A673 (cell line): ENCODE results near the gene IFIT3. TPM values are rescaled to one million over a fixed set of nuclear protein-coding genes. Genes with fewer than 3 reads are reported as not detected.
"Not testable (repeated sequence)": the region's sequence is repeated elsewhere in the genome, so short reads cannot be mapped to it uniquely, and the experiment has no call there.

Source experiments
- BruUV-seq: library from RNA; stranded (reverse); fragments of 400-500 nt; replicated peaks from 2 replicates; lab custom pipeline; 2021; lab: Mats Ljungman, UMichigan
- CTCF ChIA-PET: fragments of 300-600 bp; sonication (Branson Sonifier 250); formaldehyde crosslinking; loops from one replicate; lab custom pipeline; 2022; ENCODE audit warnings: antibody characterized with exemption; lab: Charles Lee
- POLR2A ChIA-PET: fragments of 300-600 bp; sonication (Branson Sonifier 250); formaldehyde crosslinking; loops from one replicate; lab custom pipeline; 2022; ENCODE audit warnings: antibody characterized with exemption; ENCODE audit not compliant: low non-redundant PET; lab: Charles Lee
- DNase-seq: peaks from one replicate; pipeline ENCODE4 v3.0.0-alpha.2; 2015; ENCODE audit warnings: low spot score
- H3K27ac ChIP-seq: fragments of 200-600 bp; sonication (generic); 2 replicates; pipeline ENCODE4 v1.5.1; 2016; ENCODE audit warnings: mixed run types, low read depth, mild to moderate bottlenecking, mixed read lengths, antibody characterized with exemption, low read length; ENCODE audit not compliant: poor library complexity, severe bottlenecking
- H3K27me3 ChIP-seq: fragments of 200-600 bp; sonication (generic); replicated peaks from 2 replicates; pipeline ENCODE4 v1.6.1; 2017; ENCODE audit warnings: mixed run types, low read depth, mild to moderate bottlenecking, mixed read lengths, antibody characterized with exemption, low read length; ENCODE audit not compliant: insufficient read depth, poor library complexity
- H3K36me3 ChIP-seq: fragments of 200-600 bp; sonication (generic); 2 replicates; pipeline ENCODE4 v1.6.1; 2016; ENCODE audit warnings: mixed run types, mild to moderate bottlenecking, mixed read lengths, antibody characterized with exemption, low read length; ENCODE audit not compliant: insufficient read depth, poor library complexity, severe bottlenecking
- H3K4me1 ChIP-seq: fragments of 200-600 bp; sonication (generic); 2 replicates; pipeline ENCODE4 v1.6.1; 2017; ENCODE audit warnings: mixed run types, mild to moderate bottlenecking, mixed read lengths, antibody characterized with exemption, low read length; ENCODE audit not compliant: insufficient read depth, poor library complexity, severe bottlenecking
- H3K4me3 ChIP-seq: fragments of 200-600 bp; sonication (generic); 2 replicates; pipeline ENCODE4 v1.5.1; 2016; ENCODE audit warnings: low read depth, mixed run types, mild to moderate bottlenecking, mixed read lengths, low read length; ENCODE audit not compliant: poor library complexity, severe bottlenecking
- H3K9me3 ChIP-seq: fragments of 200-600 bp; sonication (generic); 2 replicates; pipeline ENCODE4 v1.6.1; 2016; ENCODE audit warnings: mixed run types, low read depth, mild to moderate bottlenecking, mixed read lengths, antibody characterized with exemption, low read length; ENCODE audit not compliant: poor library complexity, severe bottlenecking
- EZH2 ChIP-seq: fragments of 200-600 bp; sonication (generic); IDR thresholded peaks from 2 replicates; pipeline ENCODE4 v1.6.1; 2017; ENCODE audit warnings: borderline replicate concordance, low read depth, mild to moderate bottlenecking, mixed read lengths, antibody characterized with exemption, low read length; ENCODE audit not compliant: poor library complexity, severe bottlenecking
- intact Hi-C: fragments of 100-400 bp; cut with micrococcal nuclease; formaldehyde crosslinking; loops from one replicate; pipeline ENCODE4 v1.10.0; 2022; ENCODE audit not compliant: unreplicated experiment
- total RNA-seq: library from RNA; stranded (reverse); gene quantifications from 2 replicates; pipeline ENCODE4 v1.2.3, GENCODE V29; 2021
- TF ChIP-seq, protein P1 (sequence below): fragments of 300-800, 200-600 bp; sonication (generic); conservative IDR thresholded peaks from 2 replicates; pipeline ENCODE4 v1.5.1; 2017; ENCODE audit warnings: low read depth, mild to moderate bottlenecking, antibody characterized with exemption, low read length, moderate library complexity, mixed read lengths

Gene IFIT3
- total RNA-seq, 1 experiment from 2014 or later, result 6.7 TPM

GRCh38 chr10:89348481-89348880, 20.7 kb downstream of the IFIT3 start:
- CTCF ChIA-PET, result no interaction called here
- H3K4me3 ChIP-seq, result no peak overlapping the region
- H3K27ac ChIP-seq, result peak overlapping the region; percentile 88
- no peaks in the 10 kb centered on the region for H3K36me3 ChIP-seq
- BruUV-seq, result no TSS peak
- POLR2A ChIA-PET, result no interaction called here
- intact Hi-C loops, result no loop called here
- H3K27me3 ChIP-seq, result no peaks in the 10 kb centered on the region
- peaks cover 72% of the 10 kb centered on the region for H3K4me1 ChIP-seq
- TF ChIP-seq EZH2, result no peak
- TF ChIP-seq, protein P1, sequence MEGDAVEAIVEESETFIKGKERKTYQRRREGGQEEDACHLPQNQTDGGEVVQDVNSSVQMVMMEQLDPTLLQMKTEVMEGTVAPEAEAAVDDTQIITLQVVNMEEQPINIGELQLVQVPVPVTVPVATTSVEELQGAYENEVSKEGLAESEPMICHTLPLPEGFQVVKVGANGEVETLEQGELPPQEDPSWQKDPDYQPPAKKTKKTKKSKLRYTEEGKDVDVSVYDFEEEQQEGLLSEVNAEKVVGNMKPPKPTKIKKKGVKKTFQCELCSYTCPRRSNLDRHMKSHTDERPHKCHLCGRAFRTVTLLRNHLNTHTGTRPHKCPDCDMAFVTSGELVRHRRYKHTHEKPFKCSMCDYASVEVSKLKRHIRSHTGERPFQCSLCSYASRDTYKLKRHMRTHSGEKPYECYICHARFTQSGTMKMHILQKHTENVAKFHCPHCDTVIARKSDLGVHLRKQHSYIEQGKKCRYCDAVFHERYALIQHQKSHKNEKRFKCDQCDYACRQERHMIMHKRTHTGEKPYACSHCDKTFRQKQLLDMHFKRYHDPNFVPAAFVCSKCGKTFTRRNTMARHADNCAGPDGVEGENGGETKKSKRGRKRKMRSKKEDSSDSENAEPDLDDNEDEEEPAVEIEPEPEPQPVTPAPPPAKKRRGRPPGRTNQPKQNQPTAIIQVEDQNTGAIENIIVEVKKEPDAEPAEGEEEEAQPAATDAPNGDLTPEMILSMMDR, result no peak
- no peak for DNase-seq
- H3K9me3 ChIP-seq, result no peaks in the 10 kb centered on the region

- H3K4me1 ChIP-seq, result peaks cover 72% of the 10 kb centered on the region
- ChIA-PET CTCF (no interaction called here), POLR2A (no interaction called here)
- no peak for TF ChIP-seq EZH2
- TF ChIP-seq, protein P1, result no peak
- BruUV-seq, result no TSS peak
- H3K27me3 ChIP-seq, result no peaks in the 10 kb centered on the region
- DNase-seq, result no peak
- no peaks in the 10 kb centered on the region for H3K36me3 ChIP-seq
- H3K4me3 ChIP-seq, result no peak overlapping the region
- H3K9me3 ChIP-seq, result no peaks in the 10 kb centered on the region
- peak overlapping the region; percentile 88 for H3K27ac ChIP-seq
- intact Hi-C loops, result no loop called here
Measured at GRCh38 chr10:89348975-89349374, 21.2 kb downstream of the IFIT3 start.

DNA sequence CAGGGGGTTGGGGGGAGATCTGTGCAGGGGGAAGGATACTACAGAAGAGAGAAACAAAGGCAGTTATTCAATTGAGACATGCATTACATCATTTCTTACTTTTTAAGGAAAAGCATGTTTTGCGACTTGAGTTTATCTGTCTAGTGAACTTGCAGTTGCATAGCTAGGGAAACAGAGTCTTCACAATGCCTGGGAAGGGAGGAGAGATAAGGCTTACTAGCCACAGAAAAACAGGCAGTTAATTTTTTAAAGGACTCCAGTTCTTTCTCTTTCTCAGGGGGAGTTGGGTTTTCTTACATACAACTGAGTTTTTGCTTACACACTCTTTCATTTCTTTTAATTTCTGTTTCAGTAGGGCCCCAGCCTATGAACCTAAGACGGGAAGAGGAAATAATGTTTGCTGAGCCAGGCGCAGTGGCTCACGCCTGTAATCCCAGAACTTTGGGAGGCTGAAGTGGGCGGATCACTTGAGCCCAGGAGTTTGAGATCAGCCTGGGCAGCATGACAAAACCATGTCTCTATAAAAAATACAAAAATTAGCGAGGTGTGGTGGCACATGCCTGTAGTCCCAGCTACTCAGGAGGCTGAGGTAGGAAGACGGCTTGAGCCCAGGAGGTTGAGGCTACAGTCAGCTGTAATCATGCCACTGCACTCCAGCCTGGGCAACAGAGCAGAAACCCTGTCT, 23.0 kb downstream of the IFIT3 start:
- H3K9me3 ChIP-seq, intact Hi-C loops, H3K36me3 ChIP-seq, DNase-seq, BruUV-seq, H3K4me3 ChIP-seq, POLR2A ChIA-PET, CTCF ChIA-PET, H3K27me3 ChIP-seq: not testable (repeated sequence)
- H3K4me1 ChIP-seq, result peaks cover 71% of the 10 kb centered on the region
- peak overlapping the region; percentile 84 for H3K27ac ChIP-seq

DNA sequence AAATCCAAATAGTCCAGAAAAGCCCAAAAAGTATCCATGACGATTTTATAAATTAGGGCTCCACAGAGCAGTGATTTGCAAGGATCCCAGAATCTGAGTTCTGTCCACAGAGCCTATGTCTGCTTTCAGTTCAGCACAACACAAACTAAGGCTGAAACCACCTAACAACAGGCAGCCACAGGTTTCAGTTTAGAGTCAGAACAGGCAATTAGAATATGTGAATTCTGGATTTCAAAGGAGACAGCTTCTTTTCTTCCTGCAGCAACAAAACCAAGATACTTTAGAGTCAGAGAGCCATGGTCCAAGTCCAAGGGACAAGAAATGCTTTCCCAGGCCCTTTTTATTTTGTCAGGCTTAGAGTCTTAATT, 23.6 kb downstream of the IFIT3 start:
- peak overlapping the region; percentile 84 for H3K27ac ChIP-seq
- no peaks in the 10 kb centered on the region for H3K9me3 ChIP-seq
- TF ChIP-seq EZH2, result no peak
- TF ChIP-seq, protein P1, result no peak
- no peak for DNase-seq
- H3K27me3 ChIP-seq, result no peaks in the 10 kb centered on the region
- intact Hi-C loops, result no loop called here
- H3K4me3 ChIP-seq, result no peak overlapping the region
- ChIA-PET POLR2A (no interaction called here), CTCF (no interaction called here)
- no peaks in the 10 kb centered on the region for H3K36me3 ChIP-seq
- BruUV-seq, result no TSS peak
- H3K4me1 ChIP-seq, result peaks cover 66% of the 10 kb centered on the region
